Gastrocnemius medialis (tissue), 4 donors: Measurements from ENCODE around the gene ZIM2.

Experiments used
- POLR2A ChIP-seq, 2 donors: fragments of 450-650 bp; IDR thresholded peaks; one replicate each; pipeline ENCODE4 v1.6.1; 2017; ENCODE audit warnings: antibody characterized with exemption in 2 of 2, mild to moderate bottlenecking in 2 of 2, moderate library complexity in 2 of 2
- TF ChIP-seq, protein P1 (sequence below), 5 experiments: fragments of 450-650 bp in 3 of 5; fragments of 200-600 bp in 2 of 5; sonication (generic) in 2 of 5; IDR thresholded peaks in 4 of 5; conservative IDR thresholded peaks in 1 of 5; 1 replicate in 4 of 5; 2 replicates in 1 of 5; pipeline ENCODE4 v1.5.1; 2016 to 2019; ENCODE audit warnings: antibody characterized with exemption in 5 of 5, mild to moderate bottlenecking in 3 of 5, moderate library complexity in 3 of 5

DNA sequence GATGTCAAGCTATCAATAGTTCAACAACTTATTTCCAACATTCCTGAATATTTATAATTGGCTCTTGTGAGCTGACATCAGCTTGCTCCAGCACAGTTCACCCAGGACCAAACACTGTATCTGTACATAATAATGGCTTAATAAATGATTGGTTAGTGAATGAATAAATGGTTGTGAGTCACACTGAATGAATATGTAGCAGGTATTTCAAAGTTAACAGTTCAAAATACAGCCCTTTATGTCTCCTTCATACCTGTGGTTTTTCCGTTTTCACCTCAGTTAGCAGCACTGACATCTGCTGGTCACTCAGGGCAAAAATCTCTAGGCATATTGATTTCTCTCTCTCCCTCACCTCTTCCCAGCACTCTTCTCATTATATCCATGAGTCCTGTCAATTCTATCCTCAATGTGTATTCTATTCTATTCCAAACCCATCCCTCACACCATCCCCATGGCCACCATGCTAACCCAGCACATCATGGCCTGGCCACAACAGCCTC is 76.3 kb downstream of the ZIM2 start:
- TF ChIP-seq, protein P1, sequence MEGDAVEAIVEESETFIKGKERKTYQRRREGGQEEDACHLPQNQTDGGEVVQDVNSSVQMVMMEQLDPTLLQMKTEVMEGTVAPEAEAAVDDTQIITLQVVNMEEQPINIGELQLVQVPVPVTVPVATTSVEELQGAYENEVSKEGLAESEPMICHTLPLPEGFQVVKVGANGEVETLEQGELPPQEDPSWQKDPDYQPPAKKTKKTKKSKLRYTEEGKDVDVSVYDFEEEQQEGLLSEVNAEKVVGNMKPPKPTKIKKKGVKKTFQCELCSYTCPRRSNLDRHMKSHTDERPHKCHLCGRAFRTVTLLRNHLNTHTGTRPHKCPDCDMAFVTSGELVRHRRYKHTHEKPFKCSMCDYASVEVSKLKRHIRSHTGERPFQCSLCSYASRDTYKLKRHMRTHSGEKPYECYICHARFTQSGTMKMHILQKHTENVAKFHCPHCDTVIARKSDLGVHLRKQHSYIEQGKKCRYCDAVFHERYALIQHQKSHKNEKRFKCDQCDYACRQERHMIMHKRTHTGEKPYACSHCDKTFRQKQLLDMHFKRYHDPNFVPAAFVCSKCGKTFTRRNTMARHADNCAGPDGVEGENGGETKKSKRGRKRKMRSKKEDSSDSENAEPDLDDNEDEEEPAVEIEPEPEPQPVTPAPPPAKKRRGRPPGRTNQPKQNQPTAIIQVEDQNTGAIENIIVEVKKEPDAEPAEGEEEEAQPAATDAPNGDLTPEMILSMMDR (IDR thresholded peaks at IDR 0.05 in 4 of 5, conservative IDR thresholded peaks at IDR 0.05 in 1 of 5), result no peak
- TF ChIP-seq POLR2A (IDR thresholded peaks at IDR 0.05), result no peak
